Endodermal cell (in vitro differentiated cells): ENCODE results near the gene DOCK8. TPM values are rescaled to one million over a fixed set of nuclear protein-coding genes. Genes with fewer than 3 reads are reported as not detected.

Experiments
- DNase-seq: peaks from one replicate; pipeline ENCODE4 v3.0.0-alpha.2; 2017
- H3K27ac ChIP-seq: 2 replicates; pipeline ENCODE4 v1.5.1; 2013; ENCODE audit warnings: mild to moderate bottlenecking, low read depth, low read length, moderate library complexity
- H3K27me3 ChIP-seq: 2 replicates; pipeline ENCODE4 v1.6.1; 2013; ENCODE audit warnings: mild to moderate bottlenecking, low read length, moderate library complexity; ENCODE audit not compliant: insufficient read depth, control insufficient read depth, poor library complexity, severe bottlenecking
- H3K36me3 ChIP-seq: 2 replicates; pipeline ENCODE4 v1.7.0; 2013; ENCODE audit warnings: mild to moderate bottlenecking, low read length, moderate library complexity; ENCODE audit not compliant: control insufficient read depth, insufficient read depth
- H3K4me1 ChIP-seq: one replicate; pipeline ENCODE4 v1.7.0; 2013; ENCODE audit warnings: low read length; ENCODE audit not compliant: control insufficient read depth, insufficient read depth
- H3K4me3 ChIP-seq: 2 replicates; pipeline ENCODE4 v1.5.1; 2013; ENCODE audit warnings: mild to moderate bottlenecking, low read length, moderate library complexity
- H3K9ac ChIP-seq: 2 replicates; pipeline ENCODE4 v1.6.1; 2013; ENCODE audit warnings: mild to moderate bottlenecking, low read length, moderate library complexity; ENCODE audit not compliant: poor library complexity, severe bottlenecking; ENCODE audit errors: extremely low read depth
- H3K9me3 ChIP-seq: 2 replicates; pipeline ENCODE4 v1.6.1; 2013; ENCODE audit warnings: mild to moderate bottlenecking, low read length, moderate library complexity; ENCODE audit not compliant: control insufficient read depth
- H3K27ac Mint-ChIP-seq: 2 replicates; pipeline ENCODE4 v1.8.0; 2020; ENCODE audit warnings: mixed read lengths
- H3K27me3 Mint-ChIP-seq: 2 replicates; pipeline ENCODE4 v1.8.0; 2021; ENCODE audit warnings: mild to moderate bottlenecking, mixed read lengths; ENCODE audit not compliant: insufficient read depth
- H3K36me3 Mint-ChIP-seq: 2 replicates; pipeline ENCODE4 v1.8.0; 2020; ENCODE audit warnings: low read depth, mixed read lengths
- H3K4me1 Mint-ChIP-seq: 2 replicates; pipeline ENCODE4 v1.8.0; 2020; ENCODE audit warnings: mixed read lengths
- H3K4me3 Mint-ChIP-seq: 2 replicates; pipeline ENCODE4 v1.8.0; 2020; ENCODE audit warnings: mild to moderate bottlenecking, moderate library complexity, mixed read lengths
- H3K9me3 Mint-ChIP-seq: 2 replicates; pipeline ENCODE4 v1.8.0; 2020; ENCODE audit warnings: mild to moderate bottlenecking, mixed read lengths
- CTCF ChIP-seq: fragments of 200-600 bp; sonication (generic); conservative IDR thresholded peaks from 2 replicates; pipeline ENCODE4 v1.5.0; 2021; ENCODE audit warnings: antibody characterized with exemption, mild to moderate bottlenecking
- WGBS, 2 experiments: methylation state at CpG; one replicate each; pipeline versions ENCODE4 v1.1.5 to v1.1.7; 2013; ENCODE audit warnings: missing lambda C conversion rate in 2 of 2, mixed read lengths in 1 of 2; ENCODE audit not compliant: insufficient coverage in 1 of 2, insufficient read length in 1 of 2; 5-methylcytosine and 5-hydroxymethylcytosine counted together
- total RNA-seq, 2 donors: library from RNA; stranded (reverse); fragmentation: NEBNext Ultra II Directional in 1 of 2; extraction: Animal tissue kit (Norgen Biotek cat#: 25700) in 1 of 2; gene quantifications; 2 replicates in 1 of 2; 3 replicates in 1 of 2; pipeline ENCODE4 v1.2.1, GENCODE V29; 2021

Gene DOCK8
- total RNA-seq, 2 donors from 2014 or later = 26.9 to 28.1 TPM

GRCh38 chr9:350384-350783, 135.7 kb downstream of the DOCK8 start:
- H3K4me3 ChIP-seq = no peak overlapping the region
- no peak overlapping the region for H3K27ac Mint-ChIP-seq
- no peak overlapping the region for H3K9ac ChIP-seq
- 88 to 100% methylated on average over 4 to 7 of the region's 7 CpGs for WGBS, 2 experiments
- H3K36me3 Mint-ChIP-seq = peaks cover 1% of the 10 kb centered on the region
- peaks cover 8% of the 10 kb centered on the region for H3K4me1 ChIP-seq
- peaks cover 3% of the 10 kb centered on the region for H3K27me3 Mint-ChIP-seq
- peaks cover 24% of the 10 kb centered on the region for H3K4me1 Mint-ChIP-seq
- H3K36me3 ChIP-seq = peaks cover 3% of the 10 kb centered on the region
- H3K9me3 Mint-ChIP-seq = no peaks in the 10 kb centered on the region
- no peak for DNase-seq
- H3K4me3 Mint-ChIP-seq = no peak overlapping the region
- no peak overlapping the region for H3K27ac ChIP-seq
- no peaks in the 10 kb centered on the region for H3K27me3 ChIP-seq
- no peak for TF ChIP-seq CTCF
- no peaks in the 10 kb centered on the region for H3K9me3 ChIP-seq

- H3K9ac ChIP-seq = no peak overlapping the region
- no peaks in the 10 kb centered on the region for H3K27me3 ChIP-seq
- Mint-ChIP-seq H3K36me3 (peaks cover 1% of the 10 kb centered on the region), H3K9me3 (no peaks in the 10 kb centered on the region), H3K27me3 (peaks cover 3% of the 10 kb centered on the region), H3K4me3 (no peak overlapping the region), H3K27ac (no peak overlapping the region), H3K4me1 (peaks cover 9% of the 10 kb centered on the region)
- TF ChIP-seq CTCF = no peak
- no peaks in the 10 kb centered on the region for H3K9me3 ChIP-seq
- H3K36me3 ChIP-seq = peaks cover 3% of the 10 kb centered on the region
- H3K4me1 ChIP-seq = no peaks in the 10 kb centered on the region
- DNase-seq = no peak
- H3K4me3 ChIP-seq = no peak overlapping the region
- WGBS, 2 experiments = 98 to 100% methylated on average over 3 to 5 of the region's 5 CpGs
- no peak overlapping the region for H3K27ac ChIP-seq
Observed at GRCh38 chr9:351916-352315, 137.3 kb downstream of the DOCK8 start.

- Mint-ChIP-seq H3K4me3 (no peak overlapping the region), H3K27ac (no peak overlapping the region), H3K36me3 (peaks cover 1% of the 10 kb centered on the region), H3K9me3 (no peaks in the 10 kb centered on the region), H3K27me3 (no peaks in the 10 kb centered on the region), H3K4me1 (peaks cover 9% of the 10 kb centered on the region)
- Histone ChIP-seq H3K9ac (no peak overlapping the region), H3K4me1 (no peaks in the 10 kb centered on the region), H3K4me3 (no peak overlapping the region), H3K36me3 (peaks cover 3% of the 10 kb centered on the region), H3K27ac (no peak overlapping the region), H3K9me3 (no peaks in the 10 kb centered on the region), H3K27me3 (no peaks in the 10 kb centered on the region)
- no peak for TF ChIP-seq CTCF
- 80% methylated on average over 1 of the region's 1 CpG; no CpG with 5 or more reads in 1 of the 2 experiments for WGBS, 2 experiments
- no peak for DNase-seq
Observed at GRCh38 chr9:353077-353476, 138.4 kb downstream of the DOCK8 start.
